GM19438 (cell line): ENCODE results near the gene HARBI1.

Experiments used
- ATAC-seq: cut with Tn5 transposase; IDR thresholded peaks from one replicate; pipeline ENCODE4 v1.9.1; 2021; ENCODE audit warnings: low read depth; ENCODE audit not compliant: unreplicated experiment

HARBI1 gene

GRCh38 chr11:46557684-46558151, 59.3 kb downstream of the HARBI1 start:
- ATAC-seq = no peak

GRCh38 chr11:46555267-46556054, 61.6 kb downstream of the HARBI1 start:
- ATAC-seq = no peak

GRCh38 chr11:46554213-46555147, 62.5 kb downstream of the HARBI1 start:
- ATAC-seq = no peak

GRCh38 chr11:46553814-46554212, 63.2 kb downstream of the HARBI1 start:
- ATAC-seq = no peak
